ENCODE data around the gene BFSP1.

The BFSP1 gene

GRCh38 chr20:17557675-17558006 lies 26.5 kb upstream of the BFSP1 start:
- peak; percentile 33 for DNase-seq (ENCODE audit: low spot score)

GRCh38 chr20:17556837-17557674 lies 25.9 kb upstream of the BFSP1 start:
- peak; percentile 32 for DNase-seq (ENCODE audit: low spot score)

GRCh38 chr20:17555106-17555505 lies 23.9 kb upstream of the BFSP1 start:
- no peak for DNase-seq (ENCODE audit: low spot score)

GRCh38 chr20:17549131-17549530 lies 18.0 kb upstream of the BFSP1 start:
- DNase-seq (ENCODE audit: low spot score): no peak

- DNase-seq (ENCODE audit: low spot score): no peak
These were observed 13.9 kb upstream of the BFSP1 start for GRCh38 chr20:17545127-17545526.

- DNase-seq (ENCODE audit: low spot score): no peak
These were observed 12.5 kb upstream of the BFSP1 start for GRCh38 chr20:17543531-17544131.

- no peak for DNase-seq (ENCODE audit: low spot score)
These were observed 11.8 kb upstream of the BFSP1 start for GRCh38 chr20:17542993-17543412.

GRCh38 chr20:17542481-17542880 lies 11.3 kb upstream of the BFSP1 start:
- no peak for DNase-seq (ENCODE audit: low spot score)

- DNase-seq (ENCODE audit: low spot score): no peak
These were observed 10.8 kb upstream of the BFSP1 start for GRCh38 chr20:17541996-17542395.

GRCh38 chr20:17541596-17541995 lies 10.4 kb upstream of the BFSP1 start:
- DNase-seq (ENCODE audit: low spot score): no peak

- DNase-seq (ENCODE audit: low spot score): no peak
These were observed 7.5 kb upstream of the BFSP1 start for GRCh38 chr20:17538517-17539170.

- no peak for DNase-seq (ENCODE audit: low spot score)
These were observed 6.8 kb upstream of the BFSP1 start for GRCh38 chr20:17537959-17538358.

GRCh38 chr20:17536944-17537444 lies 5.8 kb upstream of the BFSP1 start:
- peak; percentile 88 for DNase-seq (ENCODE audit: low spot score)

- no peak for DNase-seq (ENCODE audit: low spot score)
These were observed 2.9 kb upstream of the BFSP1 start for GRCh38 chr20:17534077-17534476.

- DNase-seq (ENCODE audit: low spot score): peak; percentile 76
These were observed 2.2 kb upstream of the BFSP1 start for GRCh38 chr20:17533396-17533795.

GRCh38 chr20:17531665-17532025 lies 466 bp upstream of the BFSP1 start:
- no peak for DNase-seq (ENCODE audit: low spot score)

- DNase-seq (ENCODE audit: low spot score): no peak
These were observed 1.0 kb downstream of the BFSP1 start for GRCh38 chr20:17530153-17530552.

- no peak for DNase-seq (ENCODE audit: low spot score)
These were observed 1.6 kb downstream of the BFSP1 start for GRCh38 chr20:17529586-17529985.

GRCh38 chr20:17525650-17526049 lies 5.5 kb downstream of the BFSP1 start:
- DNase-seq (ENCODE audit: low spot score): peak; percentile 76

- DNase-seq (ENCODE audit: low spot score): no peak
These were observed 6.0 kb downstream of the BFSP1 start for GRCh38 chr20:17525132-17525531.

GRCh38 chr20:17524560-17524959 lies 6.6 kb downstream of the BFSP1 start:
- no peak for DNase-seq (ENCODE audit: low spot score)

GRCh38 chr20:17523326-17523725 lies 7.9 kb downstream of the BFSP1 start:
- DNase-seq (ENCODE audit: low spot score): no peak

GRCh38 chr20:17522528-17522927 lies 8.7 kb downstream of the BFSP1 start:
- DNase-seq (ENCODE audit: low spot score): no peak
